ENCODE measurements around the gene LHPP. TPM values are rescaled to one million over a fixed set of nuclear protein-coding genes. Genes with fewer than 3 reads are reported as not detected.

Gene LHPP
- total and polyA plus RNA-seq, 2 experiments from 2014 or later: 27.4 to 40.2 TPM

DNA sequence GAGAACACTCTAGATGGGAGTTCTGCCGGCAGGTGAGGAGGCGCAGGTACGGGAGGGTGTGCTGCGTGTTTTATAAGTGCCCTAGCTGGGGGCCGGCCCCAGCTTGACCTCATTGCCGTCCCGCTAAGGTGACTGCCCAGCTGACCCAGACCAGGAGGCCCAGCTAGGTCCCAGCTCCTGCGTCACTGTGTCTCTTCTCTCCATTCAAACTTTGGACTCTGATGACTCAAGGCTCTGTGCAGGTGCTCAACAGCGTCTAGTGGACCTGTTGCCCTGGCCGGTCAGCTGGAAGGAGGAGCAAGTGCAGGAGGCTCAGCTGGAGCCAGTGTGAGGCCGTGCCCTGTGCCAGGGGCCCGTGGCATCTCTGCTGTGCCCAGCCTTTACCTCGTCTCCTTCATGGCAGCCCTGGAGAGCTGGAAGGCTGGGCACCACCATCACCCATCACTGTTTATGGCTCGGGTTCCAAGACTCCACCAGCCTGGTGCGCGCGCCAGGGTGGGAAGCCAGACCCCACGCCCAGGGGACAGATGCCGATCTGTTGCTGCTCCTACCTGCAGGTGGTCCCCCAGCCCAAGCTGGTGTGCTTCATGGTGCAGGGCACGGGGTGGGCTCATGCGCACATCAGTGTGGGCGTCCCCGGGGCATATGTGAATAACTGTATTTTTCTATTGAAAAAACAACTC lies 14.6 kb downstream of the LHPP start:
- Mint-ChIP-seq H3K36me3 (ENCODE audit: low read depth) (no peaks in the 10 kb centered on the region), H3K27me3 (ENCODE audit: insufficient read depth, low read depth, poor library complexity) (peaks cover 7% of the 10 kb centered on the region), H3K4me1 (peaks cover 39% of the 10 kb centered on the region), H3K27ac (peak overlapping the region; percentile 76; the same call in 1 of the 2 replicates), H3K9me3 (no peaks in the 10 kb centered on the region), H3K4me3 (no peak overlapping the region)
- Histone ChIP-seq H3K36me3 (ENCODE audit: insufficient read depth) (no peaks in the 10 kb centered on the region), H3K4me2 (no peak overlapping the region), H3K27ac (ENCODE audit: low read depth) (no peak overlapping the region), H3K79me2 (replicated peaks; ENCODE audit: insufficient read depth) (no peaks in the 10 kb centered on the region; the same call in none of the 2 replicates), H3K4me1 (ENCODE audit: insufficient read depth) (peaks cover 37% of the 10 kb centered on the region), H4K20me1 (replicated peaks; ENCODE audit: insufficient read depth) (no peaks in the 10 kb centered on the region), H2AFZ (no peak overlapping the region), H3K4me3 (no peak overlapping the region), H3K9me2 (ENCODE audit: insufficient read depth) (no peaks in the 10 kb centered on the region), H3K27me3 (ENCODE audit: insufficient read depth) (no peaks in the 10 kb centered on the region), H3F3A (replicated peaks; ENCODE audit: low read depth) (no peaks in the 10 kb centered on the region)
- DNase-seq (ENCODE audit: low spot score): no peak
- ATAC-seq: no peak
- TF ChIP-seq ETS1 (IDR thresholded peaks at IDR 0.05) (no peak), ZNF462 (CRISPR knock-in tag; IDR thresholded peaks at IDR 0.05) (no peak), ZNF114 (CRISPR knock-in tag; IDR thresholded peaks at IDR 0.05) (no peak)

Data from GM23338 (cell line).